Effector memory CD8-positive, alpha-beta T cell (primary cell): Measurements from ENCODE around the gene MBIP.

Experiments
- ATAC-seq: fragments of 150-1000 bp; cut with Tn5 transposase; replicated peaks from 2 replicates; pipeline ENCODE4 v1.10.0; 2021; ENCODE audit warnings: mild to moderate bottlenecking, moderate library complexity
- DNase-seq, 3 experiments: peaks; one replicate each; pipeline ENCODE4 v3.0.0; 2021
- H3K27ac Mint-ChIP-seq, 2 donors: one replicate each; pipeline ENCODE4 v1.8.0; 2022; ENCODE audit warnings: mild to moderate bottlenecking in 2 of 2, mixed read lengths in 2 of 2, moderate library complexity in 2 of 2
- H3K27me3 Mint-ChIP-seq, 2 donors: one replicate each; pipeline ENCODE4 v1.8.0; 2022; ENCODE audit warnings: mixed read lengths in 2 of 2
- H3K36me3 Mint-ChIP-seq: one replicate; pipeline ENCODE4 v1.8.0; 2022; ENCODE audit warnings: mild to moderate bottlenecking, moderate library complexity, mixed read lengths; ENCODE audit not compliant: insufficient read depth
- H3K4me1 Mint-ChIP-seq, 2 donors: one replicate each; pipeline ENCODE4 v1.8.0; 2022; ENCODE audit warnings: low read depth in 2 of 2, mixed read lengths in 2 of 2
- H3K4me3 Mint-ChIP-seq, 2 donors: one replicate each; pipeline ENCODE4 v1.8.0; 2022; ENCODE audit warnings: mild to moderate bottlenecking in 2 of 2, mixed read lengths in 2 of 2, moderate library complexity in 2 of 2
- H3K9me3 Mint-ChIP-seq, 2 donors: one replicate each; pipeline ENCODE4 v1.8.0; 2022; ENCODE audit warnings: mixed read lengths in 2 of 2

Gene MBIP

GRCh38 chr14:36271222-36271621 is 49.2 kb downstream of the MBIP start:
- Mint-ChIP-seq H3K36me3 (no peaks in the 10 kb centered on the region), H3K27ac (no peak overlapping the region), H3K4me1 (peaks cover 5 to 11% of the 10 kb centered on the region in 2 donors), H3K4me3 (no peak overlapping the region), H3K9me3 (no peaks in the 10 kb centered on the region), H3K27me3 (peaks cover 46 to 54% of the 10 kb centered on the region in 2 donors)
- ATAC-seq = no peak
- no peak for DNase-seq

GRCh38 chr14:36270191-36270590 is 50.2 kb downstream of the MBIP start:
- Mint-ChIP-seq H3K4me1 (peaks cover 5 to 11% of the 10 kb centered on the region in 2 donors), H3K9me3 (no peaks in the 10 kb centered on the region), H3K27ac (no peak overlapping the region), H3K27me3 (peaks cover 50 to 53% of the 10 kb centered on the region in 2 donors), H3K36me3 (no peaks in the 10 kb centered on the region), H3K4me3 (no peak overlapping the region)
- no peak for DNase-seq
- no peak for ATAC-seq

DNA sequence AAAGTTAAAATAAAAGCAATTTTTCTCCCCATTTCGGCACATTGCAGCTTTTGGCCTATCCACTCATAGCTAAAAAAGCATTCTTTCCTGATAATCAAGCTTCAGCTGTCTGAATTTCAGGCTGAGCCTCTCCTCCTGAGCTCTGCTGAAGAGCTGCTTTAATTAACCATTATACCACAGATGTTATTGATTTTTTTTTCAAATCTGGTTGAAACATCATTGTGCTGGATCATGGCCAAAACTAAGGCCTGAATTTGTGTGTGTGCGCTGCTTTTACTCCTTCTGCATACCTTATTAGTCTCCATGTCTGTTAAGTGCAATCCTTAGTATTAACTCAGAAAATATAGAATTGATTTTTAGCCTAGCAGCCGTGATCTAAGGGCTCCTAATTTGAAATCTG is 52.3 kb downstream of the MBIP start:
- H3K4me1 Mint-ChIP-seq = peaks cover 5 to 10% of the 10 kb centered on the region in 2 donors
- H3K27me3 Mint-ChIP-seq = peaks cover 33 to 46% of the 10 kb centered on the region in 2 donors
- no peaks in the 10 kb centered on the region for H3K9me3 Mint-ChIP-seq
- H3K36me3 Mint-ChIP-seq = no peaks in the 10 kb centered on the region
- no peak for DNase-seq
- no peak for ATAC-seq
- no peak overlapping the region for H3K4me3 Mint-ChIP-seq
- H3K27ac Mint-ChIP-seq = no peak overlapping the region

DNA sequence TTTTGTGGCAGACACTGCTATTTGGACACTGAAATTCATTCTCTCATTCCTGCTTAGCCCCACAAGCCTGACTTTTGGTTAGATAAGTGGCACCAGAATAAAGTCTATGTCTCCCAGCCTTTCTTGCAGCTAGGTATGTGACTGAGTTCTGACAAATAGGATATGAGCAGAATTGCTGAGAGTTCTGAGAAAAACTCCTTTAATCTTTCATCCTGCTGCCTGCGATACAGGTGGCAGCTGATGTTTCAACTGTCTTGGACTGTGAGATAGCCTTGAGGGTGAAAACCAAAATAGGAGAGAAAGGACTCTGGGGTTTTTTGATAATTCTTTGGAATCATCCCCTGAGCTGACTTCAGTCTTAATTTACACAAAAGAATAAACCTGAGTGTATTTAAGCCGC is 55.8 kb downstream of the MBIP start:
- H3K4me3 Mint-ChIP-seq = no peak overlapping the region
- DNase-seq (no peak), ATAC-seq (no peak)
- H3K27ac Mint-ChIP-seq = no peak overlapping the region
- H3K4me1 Mint-ChIP-seq = no peaks in the 10 kb centered on the region
- peaks cover 0 to 13% of the 10 kb centered on the region in 2 donors for H3K27me3 Mint-ChIP-seq
- H3K36me3 Mint-ChIP-seq = no peaks in the 10 kb centered on the region
- no peaks in the 10 kb centered on the region for H3K9me3 Mint-ChIP-seq

GRCh38 chr14:36264107-36264506 is 56.3 kb downstream of the MBIP start:
- Mint-ChIP-seq H3K27me3 (peaks cover 0 to 12% of the 10 kb centered on the region in 2 donors), H3K27ac (no peak overlapping the region), H3K4me3 (no peak overlapping the region), H3K4me1 (no peaks in the 10 kb centered on the region), H3K36me3 (no peaks in the 10 kb centered on the region), H3K9me3 (no peaks in the 10 kb centered on the region)
- no peak for DNase-seq
- ATAC-seq = no peak

DNA sequence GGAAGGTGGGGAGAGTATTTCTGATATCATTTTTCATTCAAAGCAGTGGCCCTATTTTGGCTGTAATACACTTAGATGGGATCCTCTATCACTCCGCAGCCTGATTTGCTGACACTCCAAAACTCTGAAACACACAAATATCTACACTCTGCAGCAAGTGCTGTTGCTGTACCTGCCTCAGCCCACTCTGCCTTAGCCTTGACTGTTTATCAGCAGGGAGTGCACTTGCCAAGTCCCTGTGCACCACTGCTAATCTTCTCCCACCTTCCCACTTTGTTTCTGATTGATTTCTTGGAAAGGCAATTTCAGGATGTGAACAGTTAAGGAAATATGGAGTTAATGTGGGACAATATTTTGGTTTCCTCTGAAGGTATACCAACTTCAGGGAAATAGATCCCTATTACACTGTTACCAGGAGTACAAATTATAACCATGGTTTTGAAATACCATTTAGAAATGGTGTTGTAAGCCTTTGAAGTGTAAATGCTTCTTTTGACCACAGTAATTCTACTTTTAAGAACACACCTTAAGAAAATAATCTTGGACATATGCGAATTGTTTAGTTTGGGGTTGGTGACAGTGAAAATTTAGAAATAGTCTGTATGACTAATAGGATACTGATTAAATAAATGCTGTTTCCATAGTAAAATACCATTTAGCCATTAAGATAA is 59.3 kb downstream of the MBIP start:
- H3K4me1 Mint-ChIP-seq = no peaks in the 10 kb centered on the region
- ATAC-seq (no peak), DNase-seq (no peak)
- no peak overlapping the region for H3K4me3 Mint-ChIP-seq
- H3K27ac Mint-ChIP-seq = no peak overlapping the region
- H3K36me3 Mint-ChIP-seq = no peaks in the 10 kb centered on the region
- no peaks in the 10 kb centered on the region for H3K9me3 Mint-ChIP-seq
- peaks cover under 1 to 8% of the 10 kb centered on the region in 2 donors for H3K27me3 Mint-ChIP-seq

- no peaks in the 10 kb centered on the region for H3K9me3 Mint-ChIP-seq
- no peak overlapping the region for H3K4me3 Mint-ChIP-seq
- H3K4me1 Mint-ChIP-seq = no peaks in the 10 kb centered on the region
- ATAC-seq (no peak), DNase-seq (no peak)
- no peak overlapping the region for H3K27ac Mint-ChIP-seq
- H3K27me3 Mint-ChIP-seq = peaks cover 5 to 9% of the 10 kb centered on the region in 2 donors
- H3K36me3 Mint-ChIP-seq = no peaks in the 10 kb centered on the region
Measured at GRCh38 chr14:36258241-36258640, 62.2 kb downstream of the MBIP start.

DNA sequence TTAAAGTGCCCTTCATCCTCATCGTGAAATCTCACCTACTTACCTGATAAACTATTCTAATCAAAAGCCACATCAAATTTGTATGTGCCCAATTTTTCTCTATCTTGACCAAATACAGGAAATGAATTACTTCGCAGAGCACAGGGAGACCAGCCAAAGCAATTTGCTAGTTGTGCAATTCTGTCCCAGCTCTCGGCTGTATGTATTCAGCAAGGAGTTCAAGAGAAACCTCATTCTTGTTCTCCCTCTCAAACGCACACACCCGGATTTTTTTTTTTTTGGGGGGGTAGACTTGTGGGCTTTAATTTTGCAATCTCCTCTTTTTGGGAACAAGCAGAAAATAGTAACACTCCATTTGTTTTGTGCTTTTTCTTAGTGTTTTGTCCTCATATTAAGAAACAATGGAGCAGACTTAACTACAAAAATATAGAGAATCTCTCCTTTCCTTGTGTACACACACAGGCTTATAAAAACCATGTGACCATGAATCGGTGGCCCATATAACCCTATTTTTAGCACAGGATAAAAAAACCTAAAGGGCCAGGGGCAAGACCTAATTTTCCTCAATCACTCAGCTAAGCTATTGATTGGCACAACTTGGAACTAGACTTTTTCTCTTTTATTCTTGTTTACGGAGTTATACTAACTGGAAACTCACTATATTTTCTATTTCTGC is 64.2 kb downstream of the MBIP start:
- peaks cover 5 to 14% of the 10 kb centered on the region in 2 donors for H3K27me3 Mint-ChIP-seq
- H3K4me1 Mint-ChIP-seq = no peaks in the 10 kb centered on the region
- no peaks in the 10 kb centered on the region for H3K36me3 Mint-ChIP-seq
- H3K27ac Mint-ChIP-seq = no peak overlapping the region
- no peaks in the 10 kb centered on the region for H3K9me3 Mint-ChIP-seq
- DNase-seq (no peak), ATAC-seq (no peak)
- H3K4me3 Mint-ChIP-seq = no peak overlapping the region

- no peak overlapping the region for H3K4me3 Mint-ChIP-seq
- peaks cover 5 to 14% of the 10 kb centered on the region in 2 donors for H3K27me3 Mint-ChIP-seq
- no peak overlapping the region for H3K27ac Mint-ChIP-seq
- H3K4me1 Mint-ChIP-seq = no peaks in the 10 kb centered on the region
- peaks cover 3 to 7% of the 10 kb centered on the region in 2 donors for H3K9me3 Mint-ChIP-seq
- no peaks in the 10 kb centered on the region for H3K36me3 Mint-ChIP-seq
- ATAC-seq (no peak), DNase-seq (no peak)
Measured at GRCh38 chr14:36254020-36254624, 66.3 kb downstream of the MBIP start.
